Neutrophil (primary cell): ENCODE data around the gene TARBP1.
A peak's percentile ranks its signal among the peaks of the same experiment; 100 is the strongest.
"Not testable (repeated sequence)": the region's sequence is repeated elsewhere in the genome, so short reads cannot be mapped to it uniquely, and the experiment has no call there.

Experiments used
- H3K27ac ChIP-seq: fragments of 200-600 bp; sonication (generic); 2 replicates; pipeline ENCODE4 v1.5.1; 2016; ENCODE audit warnings: mild to moderate bottlenecking, moderate library complexity
- H3K27me3 ChIP-seq: fragments of 200-600 bp; sonication (generic); 2 replicates; pipeline ENCODE4 v1.6.0; 2016; ENCODE audit warnings: mild to moderate bottlenecking
- H3K36me3 ChIP-seq: fragments of 200-600 bp; sonication (generic); 2 replicates; pipeline ENCODE4 v1.5.1; 2017
- H3K4me1 ChIP-seq, 2 experiments: fragments of 200-600 bp in 1 of 2; sonication (generic) in 1 of 2; 1 replicate in 1 of 2; 2 replicates in 1 of 2; pipeline versions ENCODE4 v1.5.1 to v1.6.1; 2013 to 2016; ENCODE audit warnings: low read depth in 1 of 2, low read length in 1 of 2, mild to moderate bottlenecking in 1 of 2, moderate library complexity in 1 of 2; ENCODE audit not compliant: control insufficient read depth in 1 of 2, insufficient read depth in 1 of 2
- H3K4me3 ChIP-seq, 2 experiments: fragments of 200-600 bp in 1 of 2; sonication (generic) in 1 of 2; 1 replicate in 1 of 2; 2 replicates in 1 of 2; pipeline ENCODE4 v1.5.1; 2013 to 2016; ENCODE audit warnings: low read depth in 1 of 2, low read length in 1 of 2, mild to moderate bottlenecking in 1 of 2, moderate library complexity in 1 of 2
- H3K9me3 ChIP-seq: fragments of 200-600 bp; sonication (generic); 2 replicates; pipeline ENCODE4 v1.5.1; 2016
- CTCF ChIP-seq: fragments of 200-600 bp; sonication (generic); IDR thresholded peaks from 2 replicates; pipeline ENCODE4 v1.5.1; 2016; ENCODE audit warnings: antibody characterized with exemption

Gene TARBP1

GRCh38 chr1:234507089-234507488 is 28.1 kb upstream of the TARBP1 start:
- Histone ChIP-seq H3K4me1 (peaks cover 30 to 32% of the 10 kb centered on the region in 2 experiments), H3K4me3 (no peak overlapping the region), H3K27ac (no peak overlapping the region), H3K9me3 (no peaks in the 10 kb centered on the region), H3K27me3 (no peaks in the 10 kb centered on the region), H3K36me3 (no peaks in the 10 kb centered on the region)
- no peak for TF ChIP-seq CTCF

DNA sequence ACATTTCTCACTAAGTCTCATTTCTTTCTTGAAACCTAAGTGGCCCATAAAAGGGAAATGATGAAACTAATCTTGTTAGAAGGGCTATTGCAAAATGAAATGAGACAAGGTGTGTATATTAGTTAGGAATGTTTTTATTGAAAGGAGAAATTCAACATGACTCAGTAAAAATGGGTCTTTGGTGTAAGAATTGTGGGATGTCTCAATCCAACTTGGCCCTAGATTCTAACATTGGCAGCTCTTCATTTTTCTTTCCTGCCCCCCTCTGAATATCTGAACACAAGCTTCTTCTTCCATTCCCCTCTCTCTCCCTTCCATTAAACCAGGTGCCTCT is 26.8 kb upstream of the TARBP1 start:
- Histone ChIP-seq H3K4me3 (no peak overlapping the region), H3K9me3 (no peaks in the 10 kb centered on the region), H3K27ac (peak overlapping the region; percentile 73), H3K27me3 (no peaks in the 10 kb centered on the region), H3K36me3 (no peaks in the 10 kb centered on the region), H3K4me1 (peaks cover 29 to 30% of the 10 kb centered on the region in 2 experiments)
- TF ChIP-seq CTCF = no peak

- H3K9me3 ChIP-seq = no peaks in the 10 kb centered on the region
- TF ChIP-seq CTCF = no peak
- H3K36me3 ChIP-seq = no peaks in the 10 kb centered on the region
- peaks cover 35 to 36% of the 10 kb centered on the region in 2 experiments for H3K4me1 ChIP-seq
- H3K27ac ChIP-seq = peak overlapping the region; percentile 73
- no peaks in the 10 kb centered on the region for H3K27me3 ChIP-seq
- H3K4me3 ChIP-seq = no peak overlapping the region
Measured at GRCh38 chr1:234504969-234505768, 26.2 kb upstream of the TARBP1 start.

DNA sequence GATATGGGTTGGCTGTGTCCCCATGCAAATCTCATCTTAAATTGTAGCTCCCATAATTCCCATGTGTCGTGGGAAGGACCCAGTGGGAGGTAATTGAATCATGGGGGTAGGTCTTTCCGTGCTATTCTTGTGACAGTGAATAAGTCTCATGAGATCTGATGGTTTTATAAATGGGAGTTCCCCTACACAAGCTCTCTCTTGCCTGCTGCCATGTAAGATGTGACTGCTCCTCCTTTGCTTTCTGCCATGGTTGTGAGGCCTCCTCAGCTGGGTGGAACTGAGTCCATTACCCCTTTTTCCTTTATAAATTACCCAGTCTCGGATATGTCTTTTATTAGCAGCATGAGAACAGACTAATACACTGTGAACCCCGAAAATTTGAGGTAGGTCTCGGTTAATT is 25.3 kb upstream of the TARBP1 start:
- not testable (repeated sequence) for H3K36me3 ChIP-seq, H3K27me3 ChIP-seq, H3K9me3 ChIP-seq, H3K4me3 ChIP-seq
- Histone ChIP-seq H3K27ac (peak overlapping the region; percentile 73), H3K4me1 (peaks cover 44 to 45% of the 10 kb centered on the region in 2 experiments)

GRCh38 chr1:234503193-234504050 is 24.4 kb upstream of the TARBP1 start:
- Histone ChIP-seq H3K27ac (no peak overlapping the region), H3K27me3 (no peaks in the 10 kb centered on the region), H3K9me3 (no peaks in the 10 kb centered on the region), H3K36me3 (no peaks in the 10 kb centered on the region), H3K4me1 (peaks cover 53% of the 10 kb centered on the region in 2 experiments), H3K4me3 (no peak overlapping the region)
- no peak for TF ChIP-seq CTCF

- H3K9me3 ChIP-seq = no peaks in the 10 kb centered on the region
- no peaks in the 10 kb centered on the region for H3K36me3 ChIP-seq
- TF ChIP-seq CTCF = no peak
- no peaks in the 10 kb centered on the region for H3K27me3 ChIP-seq
- H3K4me3 ChIP-seq = no peak overlapping the region
- H3K4me1 ChIP-seq = peaks cover 52 to 54% of the 10 kb centered on the region in 2 experiments
- H3K27ac ChIP-seq = no peak overlapping the region
Measured at GRCh38 chr1:234502785-234503184, 23.8 kb upstream of the TARBP1 start.
